ENCODE results near the gene SMAD6.

Gene SMAD6

GRCh38 chr15:66750609-66751008 is 48.6 kb downstream of the SMAD6 start:
- no peaks in the 10 kb centered on the region for H3K27me3 ChIP-seq (ENCODE audit: insufficient read depth, low read length, poor library complexity, severe bottlenecking)
- no peaks in the 10 kb centered on the region for H3K79me2 ChIP-seq (ENCODE audit: insufficient read depth, low read length)
- no peaks in the 10 kb centered on the region for H3F3A ChIP-seq (ENCODE audit: low read depth)
- no peak overlapping the region for H3K9ac ChIP-seq (ENCODE audit: low read depth, low read length, poor library complexity, severe bottlenecking)
- TF ChIP-seq EZH2phosphoT487 (IDR thresholded peaks at IDR 0.05; ENCODE audit: borderline replicate concordance) = no peak
- no peak for TF ChIP-seq CTCF (conservative IDR thresholded peaks at IDR 0.05; ENCODE audit: low read length)
- no peaks in the 10 kb centered on the region for H4K20me1 ChIP-seq (ENCODE audit: insufficient read depth, low read length, poor library complexity, severe bottlenecking)
- H3K9me2 ChIP-seq (replicated peaks; ENCODE audit: low read depth, low read length) = no peaks in the 10 kb centered on the region
- H2AFZ ChIP-seq (ENCODE audit: low read length) = no peak overlapping the region
- no peaks in the 10 kb centered on the region for H3K36me3 ChIP-seq (ENCODE audit: insufficient read depth, low read length)
- peaks cover 22% of the 10 kb centered on the region for H3K4me1 ChIP-seq (ENCODE audit: insufficient read depth, low read length, poor library complexity, severe bottlenecking)
- H3K4me3 ChIP-seq (ENCODE audit: low read length, poor library complexity, severe bottlenecking) = no peak overlapping the region
- H3K9me3 ChIP-seq (ENCODE audit: insufficient read depth, low read depth, low read length) = no peaks in the 10 kb centered on the region
- H3K4me2 ChIP-seq (ENCODE audit: low read depth, low read length, poor library complexity, severe bottlenecking) = no peak overlapping the region

- no peaks in the 10 kb centered on the region for H3K9me3 ChIP-seq (ENCODE audit: insufficient read depth, low read depth, low read length)
- no peak overlapping the region for H2AFZ ChIP-seq (ENCODE audit: low read length)
- no peaks in the 10 kb centered on the region for H4K20me1 ChIP-seq (ENCODE audit: insufficient read depth, low read length, poor library complexity, severe bottlenecking)
- no peak overlapping the region for H3K4me3 ChIP-seq (ENCODE audit: low read length, poor library complexity, severe bottlenecking)
- no peak for TF ChIP-seq EZH2phosphoT487 (IDR thresholded peaks at IDR 0.05; ENCODE audit: borderline replicate concordance)
- TF ChIP-seq CTCF (conservative IDR thresholded peaks at IDR 0.05; ENCODE audit: low read length) = no peak
- peak overlapping the region; percentile 6 for H3K4me2 ChIP-seq (ENCODE audit: low read depth, low read length, poor library complexity, severe bottlenecking)
- no peak overlapping the region for H3K9ac ChIP-seq (ENCODE audit: low read depth, low read length, poor library complexity, severe bottlenecking)
- H3K36me3 ChIP-seq (ENCODE audit: insufficient read depth, low read length) = no peaks in the 10 kb centered on the region
- H3K79me2 ChIP-seq (ENCODE audit: insufficient read depth, low read length) = no peaks in the 10 kb centered on the region
- H3K9me2 ChIP-seq (replicated peaks; ENCODE audit: low read depth, low read length) = no peaks in the 10 kb centered on the region
- no peaks in the 10 kb centered on the region for H3K27me3 ChIP-seq (ENCODE audit: insufficient read depth, low read length, poor library complexity, severe bottlenecking)
- no peaks in the 10 kb centered on the region for H3F3A ChIP-seq (ENCODE audit: low read depth)
- H3K4me1 ChIP-seq (ENCODE audit: insufficient read depth, low read length, poor library complexity, severe bottlenecking) = peaks cover 22% of the 10 kb centered on the region
Measured at GRCh38 chr15:66751579-66751978, 49.5 kb downstream of the SMAD6 start.

GRCh38 chr15:66752078-66752477 is 50.0 kb downstream of the SMAD6 start:
- TF ChIP-seq CTCF (conservative IDR thresholded peaks at IDR 0.05; ENCODE audit: low read length) = no peak
- no peak for TF ChIP-seq EZH2phosphoT487 (IDR thresholded peaks at IDR 0.05; ENCODE audit: borderline replicate concordance)
- peaks cover 22% of the 10 kb centered on the region for H3K4me1 ChIP-seq (ENCODE audit: insufficient read depth, low read length, poor library complexity, severe bottlenecking)

More at GRCh38 chr15:66752078-66752477, 50.0 kb downstream of the SMAD6 start:
- Histone ChIP-seq H4K20me1 (ENCODE audit: insufficient read depth, low read length, poor library complexity, severe bottlenecking) (no peaks in the 10 kb centered on the region), H3K9me2 (replicated peaks; ENCODE audit: low read depth, low read length) (no peaks in the 10 kb centered on the region), H3K36me3 (ENCODE audit: insufficient read depth, low read length) (no peaks in the 10 kb centered on the region), H3F3A (ENCODE audit: low read depth) (no peaks in the 10 kb centered on the region), H3K79me2 (ENCODE audit: insufficient read depth, low read length) (no peaks in the 10 kb centered on the region), H3K27me3 (ENCODE audit: insufficient read depth, low read length, poor library complexity, severe bottlenecking) (no peaks in the 10 kb centered on the region), H3K9me3 (ENCODE audit: insufficient read depth, low read depth, low read length) (no peaks in the 10 kb centered on the region), H2AFZ (ENCODE audit: low read length) (no peak overlapping the region), H3K4me3 (ENCODE audit: low read length, poor library complexity, severe bottlenecking) (no peak overlapping the region), H3K4me2 (ENCODE audit: low read depth, low read length, poor library complexity, severe bottlenecking) (peak overlapping the region; percentile 6), H3K9ac (ENCODE audit: low read depth, low read length, poor library complexity, severe bottlenecking) (peak overlapping the region; percentile 27)
